MCF 10A (cell line): ENCODE measurements around the gene TAF10. TPM values are rescaled to one million over a fixed set of nuclear protein-coding genes. Genes with fewer than 3 reads are reported as not detected.

Experiments used
- BruUV-seq: library from RNA; stranded (reverse); fragments of 400-500 nt; replicated peaks from 2 replicates; lab custom pipeline; 2021; lab: Mats Ljungman, UMichigan
- CTCF ChIA-PET: fragments of 300-600 bp; sonication (Branson Sonifier 250); formaldehyde crosslinking; extraction: SDS; loops from one replicate; lab custom pipeline; 2021; ENCODE audit warnings: antibody characterized with exemption, inconsistent platforms; lab: Yijun Ruan, JAX
- POLR2A ChIA-PET: fragments of 300-600, 350-650 bp; sonication (Branson Sonifier 250); formaldehyde crosslinking; extraction: SDS; loops from one replicate; lab custom pipeline; 2020; ENCODE audit warnings: antibody characterized with exemption, inconsistent platforms; lab: Yijun Ruan, JAX
- DNase-seq: peaks from one replicate; pipeline ENCODE4 v3.0.0-alpha.2; 2018; ENCODE audit not compliant: unreplicated experiment
- H3K27ac Mint-ChIP-seq: one replicate; pipeline ENCODE4 v1.8.0; 2022; ENCODE audit warnings: mild to moderate bottlenecking, low read depth, mixed read lengths; ENCODE audit not compliant: unreplicated experiment
- H3K27me3 Mint-ChIP-seq: one replicate; pipeline ENCODE4 v1.8.0; 2022; ENCODE audit warnings: mixed read lengths; ENCODE audit not compliant: insufficient read depth, unreplicated experiment
- H3K36me3 Mint-ChIP-seq: one replicate; pipeline ENCODE4 v1.8.0; 2022; ENCODE audit warnings: mild to moderate bottlenecking, moderate library complexity, mixed read lengths; ENCODE audit not compliant: insufficient read depth, unreplicated experiment
- H3K4me1 Mint-ChIP-seq: one replicate; pipeline ENCODE4 v1.8.0; 2022; ENCODE audit warnings: mixed read lengths; ENCODE audit not compliant: insufficient read depth, unreplicated experiment
- H3K4me3 Mint-ChIP-seq: one replicate; pipeline ENCODE4 v1.8.0; 2022; ENCODE audit warnings: mild to moderate bottlenecking, moderate library complexity, mixed read lengths; ENCODE audit not compliant: unreplicated experiment
- H3K9me3 Mint-ChIP-seq: one replicate; pipeline ENCODE4 v1.8.0; 2022; ENCODE audit warnings: mixed read lengths; ENCODE audit not compliant: unreplicated experiment
- intact Hi-C: fragments of 100-400 bp; cut with micrococcal nuclease; formaldehyde crosslinking; loops from 2 replicates; pipeline ENCODE4 v1.14.1; 2022
- total RNA-seq: library from RNA; stranded (reverse); gene quantifications from 2 replicates; pipeline ENCODE4 v1.2.3, GENCODE V29; 2022
- TF ChIP-seq, protein P1 (sequence below): fragments of 200-600 bp; IDR thresholded peaks from one replicate; pipeline ENCODE4 v1.8.0; 2022; ENCODE audit warnings: antibody characterized with exemption, mild to moderate bottlenecking; ENCODE audit not compliant: unreplicated experiment

Gene TAF10
- total RNA-seq, 1 experiment from 2014 or later, result 157 TPM

DNA sequence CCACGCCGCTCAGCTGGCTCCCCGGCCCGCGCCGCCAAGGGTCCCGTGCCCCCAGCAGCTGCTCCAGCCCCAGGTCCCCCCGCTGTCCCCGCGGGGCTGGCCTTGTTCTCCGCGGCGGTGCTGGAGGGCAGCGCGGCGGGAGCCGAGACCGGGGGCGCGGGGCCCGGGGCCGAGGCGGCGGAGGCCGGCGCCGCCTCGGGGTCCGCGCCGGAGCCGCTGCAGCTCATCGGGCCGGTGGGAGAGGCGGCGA lies 128 bp downstream of the TAF10 start:
- Mint-ChIP-seq H3K27ac (no peak overlapping the region), H3K4me3 (no peak overlapping the region), H3K36me3 (peaks cover 42% of the 10 kb centered on the region), H3K4me1 (peaks cover 12% of the 10 kb centered on the region), H3K27me3 (no peaks in the 10 kb centered on the region), H3K9me3 (no peaks in the 10 kb centered on the region)
- DNase-seq, result no peak
- no TSS peak for BruUV-seq
- TF ChIP-seq, protein P1, sequence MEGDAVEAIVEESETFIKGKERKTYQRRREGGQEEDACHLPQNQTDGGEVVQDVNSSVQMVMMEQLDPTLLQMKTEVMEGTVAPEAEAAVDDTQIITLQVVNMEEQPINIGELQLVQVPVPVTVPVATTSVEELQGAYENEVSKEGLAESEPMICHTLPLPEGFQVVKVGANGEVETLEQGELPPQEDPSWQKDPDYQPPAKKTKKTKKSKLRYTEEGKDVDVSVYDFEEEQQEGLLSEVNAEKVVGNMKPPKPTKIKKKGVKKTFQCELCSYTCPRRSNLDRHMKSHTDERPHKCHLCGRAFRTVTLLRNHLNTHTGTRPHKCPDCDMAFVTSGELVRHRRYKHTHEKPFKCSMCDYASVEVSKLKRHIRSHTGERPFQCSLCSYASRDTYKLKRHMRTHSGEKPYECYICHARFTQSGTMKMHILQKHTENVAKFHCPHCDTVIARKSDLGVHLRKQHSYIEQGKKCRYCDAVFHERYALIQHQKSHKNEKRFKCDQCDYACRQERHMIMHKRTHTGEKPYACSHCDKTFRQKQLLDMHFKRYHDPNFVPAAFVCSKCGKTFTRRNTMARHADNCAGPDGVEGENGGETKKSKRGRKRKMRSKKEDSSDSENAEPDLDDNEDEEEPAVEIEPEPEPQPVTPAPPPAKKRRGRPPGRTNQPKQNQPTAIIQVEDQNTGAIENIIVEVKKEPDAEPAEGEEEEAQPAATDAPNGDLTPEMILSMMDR, result no peak
- ChIA-PET CTCF (interaction anchor here (1.3 to 2.7 kb wide), 5 partner anchors 9 to 72 kb away, joined by 5 to 16 read pairs (median 8); partner anchors contain the start of genes ILK and RRP8), POLR2A (interaction anchor here (0.6 to 3.6 kb wide), 18 partner anchors 9 to 292 kb away, joined by 3 to 55 read pairs (median 5); partner anchors contain the start of genes ARFIP2, CAVIN3, ILK and MRPL17)
- intact Hi-C loops, result loop anchor here (1.0 kb wide), 1 partner anchor 71 kb away; the partner anchor contains the start of gene MRPL17

DNA sequence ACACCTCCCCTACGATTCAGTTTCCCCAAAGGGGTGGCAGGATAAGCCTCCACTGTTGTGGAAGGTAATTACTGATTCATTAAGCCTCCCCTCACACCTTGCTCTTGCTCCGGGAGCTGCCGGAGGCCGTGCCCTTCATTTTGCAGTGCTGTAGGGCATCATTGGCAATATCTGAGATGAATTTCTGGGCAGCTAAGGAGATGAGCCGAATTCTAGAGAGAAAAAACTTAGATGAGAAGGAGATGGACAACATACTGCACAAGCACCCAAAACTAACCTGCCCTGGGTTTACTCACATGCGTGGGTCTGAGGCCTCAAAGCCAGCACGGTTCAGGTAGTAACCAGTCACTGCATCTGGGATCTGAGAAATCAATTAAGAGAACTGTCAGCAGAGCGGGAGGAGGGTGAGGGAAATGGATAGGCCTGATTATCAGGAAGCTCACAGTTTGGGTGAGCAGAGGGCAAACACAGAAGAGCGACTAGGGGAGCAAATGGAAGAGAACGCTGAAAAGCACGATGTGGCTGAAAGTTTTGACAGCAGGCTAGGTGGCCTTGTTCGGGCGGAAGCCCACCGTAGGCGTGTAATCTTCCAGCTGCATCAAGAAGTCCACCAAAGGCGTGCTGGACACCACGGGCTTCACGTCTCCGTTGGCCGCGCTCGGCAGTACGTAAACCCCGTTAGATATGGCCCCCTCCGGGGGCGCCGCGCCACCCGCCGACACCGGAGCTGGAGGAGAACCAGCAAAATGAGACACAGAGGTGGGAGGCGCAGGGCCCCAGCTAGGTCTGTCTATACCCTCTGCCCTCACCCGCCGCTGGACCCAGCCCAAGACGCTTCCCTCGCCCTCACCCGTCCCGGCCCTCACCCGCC lies 689 bp downstream of the TAF10 start:
- Mint-ChIP-seq H3K36me3 (peaks cover 42% of the 10 kb centered on the region), H3K9me3 (no peaks in the 10 kb centered on the region), H3K4me1 (peaks cover 15% of the 10 kb centered on the region), H3K4me3 (no peak overlapping the region), H3K27ac (no peak overlapping the region), H3K27me3 (no peaks in the 10 kb centered on the region)
- no peak for DNase-seq
- TF ChIP-seq, protein P1, result no peak
- CTCF ChIA-PET, result interaction anchor here (0.6 to 2.7 kb wide), 6 partner anchors 8 to 365 kb away, joined by 3 to 16 read pairs (median 6); partner anchors contain the start of genes ILK, RRP8 and TPP1
- BruUV-seq, result no TSS peak
- intact Hi-C loops, result no loop called here
- POLR2A ChIA-PET, result interaction anchor here (0.6 to 3.6 kb wide), 17 partner anchors 8 to 1291 kb away, joined by 3 to 55 read pairs (median 5); partner anchors contain the start of genes ARFIP2, CAVIN3, ILK and MRPL17

DNA sequence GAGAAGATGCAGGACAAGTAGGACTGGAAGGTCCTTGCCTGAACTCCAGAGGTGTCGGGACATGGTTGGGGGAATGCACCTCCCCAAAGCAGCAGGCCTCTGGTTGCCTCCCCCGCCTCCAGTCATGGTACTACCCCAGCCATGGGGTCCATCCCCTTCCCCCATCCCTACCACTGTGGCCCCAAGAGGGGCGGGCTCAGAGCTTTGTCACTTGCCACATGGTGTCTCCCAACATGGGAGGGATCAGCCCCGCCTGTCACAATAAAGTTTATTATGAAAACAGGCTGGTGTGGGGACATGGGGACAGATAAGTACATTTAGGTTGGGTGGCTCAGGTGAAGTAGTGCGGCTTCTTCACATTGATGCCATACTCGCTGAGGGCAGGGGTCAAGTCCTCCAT lies 1.4 kb downstream of the TAF10 start:
- TF ChIP-seq, protein P1, result no peak
- no peaks in the 10 kb centered on the region for H3K9me3 Mint-ChIP-seq
- POLR2A ChIA-PET, result interaction anchor here (2.8 to 3.6 kb wide), 2 partner anchors 73 to 128 kb away, joined by 26 to 54 read pairs; partner anchors contain the start of genes ARFIP2, MRPL17 and TIMM10B
- intact Hi-C loops, result no loop called here
- BruUV-seq, result TSS peak; percentile 36
- no peaks in the 10 kb centered on the region for H3K27me3 Mint-ChIP-seq
- H3K4me1 Mint-ChIP-seq, result peaks cover 22% of the 10 kb centered on the region
- H3K27ac Mint-ChIP-seq, result no peak overlapping the region
- H3K36me3 Mint-ChIP-seq, result peaks cover 35% of the 10 kb centered on the region
- DNase-seq, result no peak
- CTCF ChIA-PET, result interaction anchor here (0.7 to 1.2 kb wide), 4 partner anchors 9 to 78 kb away, joined by 3 to 7 read pairs (median 3); partner anchors contain the start of genes MRPL17 and TPP1
- H3K4me3 Mint-ChIP-seq, result no peak overlapping the region

DNA sequence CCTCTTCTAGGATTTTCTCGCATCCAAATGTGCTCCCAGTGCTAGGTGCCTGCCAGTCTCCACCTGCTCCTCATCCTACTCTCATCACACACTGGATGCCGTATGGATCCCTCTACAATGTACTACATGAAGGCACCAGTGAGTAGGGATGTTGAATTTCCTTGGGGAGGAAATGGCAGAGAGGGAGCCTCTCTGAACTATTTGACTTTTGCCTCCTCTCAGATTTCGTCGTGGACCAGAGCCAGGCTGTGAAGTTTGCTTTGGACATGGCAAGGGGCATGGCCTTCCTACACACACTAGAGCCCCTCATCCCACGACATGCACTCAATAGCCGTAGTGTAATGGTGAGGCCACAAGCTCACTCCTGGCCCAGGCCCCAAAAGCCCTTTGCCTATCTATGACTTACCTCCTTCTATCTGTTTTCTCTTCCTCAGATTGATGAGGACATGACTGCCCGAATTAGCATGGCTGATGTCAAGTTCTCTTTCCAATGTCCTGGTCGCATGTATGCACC lies 2.5 kb downstream of the TAF10 start:
- TF ChIP-seq, protein P1, result no peak
- POLR2A ChIA-PET, result interaction anchor here (0.7 to 3.6 kb wide), 2 partner anchors 13 to 74 kb away, joined by 4 to 54 read pairs; partner anchors contain the start of gene MRPL17
- BruUV-seq, result no TSS peak
- no peaks in the 10 kb centered on the region for H3K27me3 Mint-ChIP-seq
- DNase-seq, result no peak
- H3K27ac Mint-ChIP-seq, result peak overlapping the region; percentile 57
- peaks cover 31% of the 10 kb centered on the region for H3K36me3 Mint-ChIP-seq
- peaks cover 22% of the 10 kb centered on the region for H3K4me1 Mint-ChIP-seq
- no peaks in the 10 kb centered on the region for H3K9me3 Mint-ChIP-seq
- intact Hi-C loops, result loop anchor here (10.0 kb wide), 1 partner anchor 135 kb away; the partner anchor contains the start of gene TRIM3
- no peak overlapping the region for H3K4me3 Mint-ChIP-seq
- CTCF ChIA-PET, result interaction anchor here (0.7 to 1.2 kb wide), 2 partner anchors 74 to 77 kb away, joined by 3 to 7 read pairs; partner anchors contain the start of gene MRPL17
